ENCODE results near the gene RPS6KA2. TPM values are rescaled to one million over a fixed set of nuclear protein-coding genes. Genes with fewer than 3 reads are reported as not detected.

The RPS6KA2 gene
- total RNA-seq, 1 donor from 2014 or later = 124 TPM

DNA sequence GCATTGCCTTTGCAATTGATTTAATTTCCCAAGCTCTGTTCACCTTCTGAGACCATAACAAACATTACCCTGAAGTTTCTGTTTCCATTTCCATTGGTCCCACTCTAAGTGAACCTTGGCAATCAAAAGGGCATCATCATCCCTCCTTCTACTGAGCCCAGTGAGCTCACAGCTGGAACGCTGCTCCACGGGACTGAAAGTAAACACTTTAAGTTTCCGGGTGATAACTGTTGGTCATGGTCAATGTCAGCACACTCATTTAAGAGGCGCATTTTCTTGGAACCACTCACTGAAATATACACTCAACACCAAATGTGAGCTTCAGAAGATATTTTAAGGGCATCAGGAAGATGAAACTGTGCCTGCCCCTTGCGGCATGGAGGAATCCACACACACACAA lies 37.1 kb upstream of the RPS6KA2 start:
- no peaks in the 10 kb centered on the region for H3K4me1 Mint-ChIP-seq (ENCODE audit: low read depth)
- peaks cover 11% of the 10 kb centered on the region for H3K27me3 Mint-ChIP-seq (ENCODE audit: low read depth)
- no peaks in the 10 kb centered on the region for H3K36me3 Mint-ChIP-seq (ENCODE audit: low read depth)
- no peaks in the 10 kb centered on the region for H3K9me3 Mint-ChIP-seq (ENCODE audit: low read depth)
- no peak overlapping the region for H3K4me3 Mint-ChIP-seq (ENCODE audit: unreplicated experiment)
- no peak for DNase-seq (ENCODE audit: low spot score)
- H3K27ac Mint-ChIP-seq (ENCODE audit: unreplicated experiment) = no peak overlapping the region
- TF ChIP-seq, protein P1, sequence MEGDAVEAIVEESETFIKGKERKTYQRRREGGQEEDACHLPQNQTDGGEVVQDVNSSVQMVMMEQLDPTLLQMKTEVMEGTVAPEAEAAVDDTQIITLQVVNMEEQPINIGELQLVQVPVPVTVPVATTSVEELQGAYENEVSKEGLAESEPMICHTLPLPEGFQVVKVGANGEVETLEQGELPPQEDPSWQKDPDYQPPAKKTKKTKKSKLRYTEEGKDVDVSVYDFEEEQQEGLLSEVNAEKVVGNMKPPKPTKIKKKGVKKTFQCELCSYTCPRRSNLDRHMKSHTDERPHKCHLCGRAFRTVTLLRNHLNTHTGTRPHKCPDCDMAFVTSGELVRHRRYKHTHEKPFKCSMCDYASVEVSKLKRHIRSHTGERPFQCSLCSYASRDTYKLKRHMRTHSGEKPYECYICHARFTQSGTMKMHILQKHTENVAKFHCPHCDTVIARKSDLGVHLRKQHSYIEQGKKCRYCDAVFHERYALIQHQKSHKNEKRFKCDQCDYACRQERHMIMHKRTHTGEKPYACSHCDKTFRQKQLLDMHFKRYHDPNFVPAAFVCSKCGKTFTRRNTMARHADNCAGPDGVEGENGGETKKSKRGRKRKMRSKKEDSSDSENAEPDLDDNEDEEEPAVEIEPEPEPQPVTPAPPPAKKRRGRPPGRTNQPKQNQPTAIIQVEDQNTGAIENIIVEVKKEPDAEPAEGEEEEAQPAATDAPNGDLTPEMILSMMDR (IDR thresholded peaks at IDR 0.05) = no peak

DNA sequence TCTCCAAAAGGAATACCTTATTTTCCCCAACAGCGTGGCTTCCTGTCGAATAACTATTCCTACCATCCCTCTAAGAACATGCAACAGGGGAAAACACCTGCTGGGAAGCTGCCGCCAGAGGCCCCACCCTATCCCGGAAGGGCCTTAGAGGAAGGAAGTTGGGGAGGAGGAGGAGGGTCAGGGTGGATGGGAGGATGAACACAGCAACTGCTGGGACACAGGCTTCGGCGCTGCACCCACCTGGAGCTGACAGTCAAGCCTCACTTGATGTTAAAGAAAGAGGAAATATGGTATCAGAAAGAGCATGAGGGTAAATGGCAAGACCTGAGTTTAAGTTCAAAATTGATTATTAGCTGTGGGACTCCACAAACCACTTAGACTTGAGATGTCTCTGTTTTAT lies 36.5 kb upstream of the RPS6KA2 start:
- Mint-ChIP-seq H3K27me3 (ENCODE audit: low read depth) (peaks cover 11% of the 10 kb centered on the region), H3K27ac (ENCODE audit: unreplicated experiment) (no peak overlapping the region), H3K9me3 (ENCODE audit: low read depth) (no peaks in the 10 kb centered on the region), H3K4me1 (ENCODE audit: low read depth) (no peaks in the 10 kb centered on the region), H3K4me3 (ENCODE audit: unreplicated experiment) (no peak overlapping the region), H3K36me3 (ENCODE audit: low read depth) (no peaks in the 10 kb centered on the region)
- TF ChIP-seq, protein P1 (IDR thresholded peaks at IDR 0.05) = no peak
- DNase-seq (ENCODE audit: low spot score) = no peak

DNA sequence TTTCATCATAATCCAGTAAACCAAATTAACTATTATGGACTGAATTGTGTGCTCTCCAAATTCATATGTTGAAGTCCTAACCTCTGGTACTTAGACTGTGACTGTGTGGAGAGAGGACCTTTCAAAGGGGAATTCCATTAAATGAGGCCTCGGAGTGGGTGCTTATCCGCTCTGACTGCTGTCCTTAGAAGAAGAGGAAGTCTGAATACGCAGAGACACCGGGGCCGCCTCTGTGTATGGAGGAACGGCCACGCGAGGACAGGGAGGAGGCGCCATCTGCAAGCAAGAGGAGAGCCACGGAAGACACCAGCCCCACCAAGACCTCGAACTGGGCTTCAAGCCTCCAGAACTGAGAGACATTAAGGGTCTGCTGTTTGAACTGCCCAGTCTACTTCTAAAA lies 35.6 kb upstream of the RPS6KA2 start:
- H3K4me3 Mint-ChIP-seq (ENCODE audit: unreplicated experiment) = no peak overlapping the region

DNA sequence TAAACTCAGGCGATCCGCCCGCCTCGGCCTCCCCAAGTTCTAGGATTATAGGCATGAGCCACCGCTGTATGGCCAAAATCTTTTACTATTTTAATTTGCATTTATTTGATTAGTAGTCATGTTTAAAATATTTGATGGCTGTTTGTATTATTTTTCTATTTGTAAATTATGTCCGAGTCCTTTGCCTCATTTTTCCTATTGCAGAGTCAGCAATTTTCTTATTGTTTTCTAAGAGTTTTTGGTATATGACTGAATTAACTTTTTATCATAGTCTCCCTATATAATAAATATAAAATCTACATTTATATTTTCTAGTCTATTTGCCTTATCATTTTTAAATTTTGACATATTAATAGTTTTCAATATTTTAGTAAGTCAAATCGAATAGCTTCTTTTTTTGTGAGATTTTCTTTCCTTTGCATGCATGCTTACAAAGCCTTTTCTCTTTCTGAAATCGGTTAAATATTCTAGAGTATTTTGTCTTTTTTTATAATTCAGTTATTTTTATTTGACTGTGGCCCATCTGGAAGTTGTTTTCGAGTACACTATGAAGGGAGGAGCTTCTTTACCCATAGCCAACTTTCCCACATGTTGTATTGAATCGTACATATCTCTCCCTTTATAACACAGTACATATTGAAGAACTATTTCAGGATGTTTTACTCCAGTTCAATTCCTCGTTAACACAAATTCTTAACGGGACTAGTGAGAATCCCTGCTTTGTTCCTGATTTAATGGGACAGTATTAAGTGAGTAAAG lies 34.5 kb upstream of the RPS6KA2 start:
- Mint-ChIP-seq H3K4me1 (ENCODE audit: low read depth) (no peaks in the 10 kb centered on the region), H3K27me3 (ENCODE audit: low read depth) (peaks cover 8% of the 10 kb centered on the region), H3K4me3 (ENCODE audit: unreplicated experiment) (no peak overlapping the region), H3K36me3 (ENCODE audit: low read depth) (no peaks in the 10 kb centered on the region), H3K9me3 (ENCODE audit: low read depth) (no peaks in the 10 kb centered on the region), H3K27ac (ENCODE audit: unreplicated experiment) (no peak overlapping the region)
- no peak for DNase-seq (ENCODE audit: low spot score)
- TF ChIP-seq, protein P1 (IDR thresholded peaks at IDR 0.05) = no peak

More for the DNA sequence above, 35.6 kb upstream of the RPS6KA2 start:
- TF ChIP-seq, protein P1 (IDR thresholded peaks at IDR 0.05) = no peak
- no peak overlapping the region for H3K27ac Mint-ChIP-seq (ENCODE audit: unreplicated experiment)
- H3K27me3 Mint-ChIP-seq (ENCODE audit: low read depth) = peaks cover 7% of the 10 kb centered on the region
- H3K4me1 Mint-ChIP-seq (ENCODE audit: low read depth) = no peaks in the 10 kb centered on the region
- H3K36me3 Mint-ChIP-seq (ENCODE audit: low read depth) = no peaks in the 10 kb centered on the region
- H3K9me3 Mint-ChIP-seq (ENCODE audit: low read depth) = no peaks in the 10 kb centered on the region
- DNase-seq (ENCODE audit: low spot score) = no peak

DNA sequence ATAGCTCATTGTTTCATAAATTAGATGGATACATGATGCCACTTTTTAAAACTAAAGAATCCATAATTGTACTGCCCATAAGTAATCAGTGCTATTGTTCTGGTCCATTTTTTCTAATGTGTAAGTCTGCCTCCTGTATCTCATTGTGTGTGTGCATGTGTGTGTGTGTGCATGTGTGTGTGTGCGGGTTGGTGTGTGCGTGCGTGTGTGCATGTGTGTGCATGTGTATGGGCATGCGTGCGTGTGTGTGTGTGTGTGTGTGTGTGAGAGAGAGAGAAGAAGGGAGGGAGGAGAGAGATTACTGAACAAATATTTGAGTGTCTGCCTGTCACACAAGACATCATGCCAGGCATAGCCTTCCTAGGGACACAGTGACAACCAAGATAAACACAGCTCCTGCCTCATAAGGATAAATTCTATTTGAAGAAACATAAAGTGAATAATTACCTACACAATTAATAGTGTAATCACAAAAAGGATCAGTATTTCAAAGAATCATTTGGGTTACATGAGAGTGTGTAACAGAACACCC lies 33.2 kb upstream of the RPS6KA2 start:
- Mint-ChIP-seq H3K9me3 (ENCODE audit: low read depth) (no peaks in the 10 kb centered on the region), H3K36me3 (ENCODE audit: low read depth) (no peaks in the 10 kb centered on the region), H3K27me3 (ENCODE audit: low read depth) (peaks cover 10% of the 10 kb centered on the region), H3K27ac (ENCODE audit: unreplicated experiment) (no peak overlapping the region), H3K4me3 (ENCODE audit: unreplicated experiment) (no peak overlapping the region), H3K4me1 (ENCODE audit: low read depth) (no peaks in the 10 kb centered on the region)
- no peak for DNase-seq (ENCODE audit: low spot score)
- TF ChIP-seq, protein P1 (IDR thresholded peaks at IDR 0.05) = no peak
